ENCODE measurements around the gene ADARB2. TPM values are rescaled to one million over a fixed set of nuclear protein-coding genes. Genes with fewer than 3 reads are reported as not detected.

The ADARB2 gene
- total RNA-seq, 2 donors from 2014 or later, result 1.1 to 1.8 TPM

- TF ChIP-seq CTCF (conservative IDR thresholded peaks at IDR 0.05), result no peak
- Mint-ChIP-seq H3K4me1 (no peaks in the 10 kb centered on the region), H3K36me3 (ENCODE audit: low read depth) (no peaks in the 10 kb centered on the region), H3K27ac (no peak overlapping the region), H3K4me3 (no peak overlapping the region), H3K27me3 (ENCODE audit: insufficient read depth) (no peaks in the 10 kb centered on the region), H3K9me3 (no peaks in the 10 kb centered on the region)
- Histone ChIP-seq H3K27ac (ENCODE audit: low read depth, low read length) (no peak overlapping the region), H3K9me3 (ENCODE audit: control insufficient read depth, low read length) (no peaks in the 10 kb centered on the region), H3K4me1 (ENCODE audit: control insufficient read depth, insufficient read depth, low read length) (no peaks in the 10 kb centered on the region), H3K36me3 (ENCODE audit: control insufficient read depth, insufficient read depth, low read length) (no peaks in the 10 kb centered on the region), H3K4me3 (ENCODE audit: low read length) (no peak overlapping the region), H3K27me3 (ENCODE audit: control insufficient read depth, insufficient read depth, low read length, poor library complexity, severe bottlenecking) (no peaks in the 10 kb centered on the region), H3K9ac (ENCODE audit: extremely low read depth, low read length, poor library complexity, severe bottlenecking) (no peak overlapping the region)
- 69 to 83% methylated on average over 2 to 12 of the region's 13 CpGs for WGBS, 2 experiments (ENCODE audit: insufficient coverage in 1 of 2, insufficient read length in 1 of 2)
- DNase-seq, result no peak
Observed at GRCh38 chr10:1575481-1576244, 161.7 kb downstream of the ADARB2 start.

- DNase-seq, result no peak
- H3K27me3 ChIP-seq (ENCODE audit: control insufficient read depth, insufficient read depth, low read length, poor library complexity, severe bottlenecking), result no peaks in the 10 kb centered on the region
- H3K4me3 ChIP-seq (ENCODE audit: low read length), result no peak overlapping the region
- no peaks in the 10 kb centered on the region for H3K9me3 ChIP-seq (ENCODE audit: control insufficient read depth, low read length)
- H3K4me1 ChIP-seq (ENCODE audit: control insufficient read depth, insufficient read depth, low read length), result no peaks in the 10 kb centered on the region
- no peak for TF ChIP-seq CTCF (conservative IDR thresholded peaks at IDR 0.05)
- Mint-ChIP-seq H3K27ac (no peak overlapping the region), H3K4me1 (no peaks in the 10 kb centered on the region), H3K36me3 (ENCODE audit: low read depth) (no peaks in the 10 kb centered on the region), H3K27me3 (ENCODE audit: insufficient read depth) (no peaks in the 10 kb centered on the region), H3K4me3 (no peak overlapping the region), H3K9me3 (no peaks in the 10 kb centered on the region)
- H3K9ac ChIP-seq (ENCODE audit: extremely low read depth, low read length, poor library complexity, severe bottlenecking), result no peak overlapping the region
- no peaks in the 10 kb centered on the region for H3K36me3 ChIP-seq (ENCODE audit: control insufficient read depth, insufficient read depth, low read length)
- WGBS, 2 experiments (ENCODE audit: insufficient coverage in 1 of 2, insufficient read length in 1 of 2), result 87% methylated on average over 2 of the region's 2 CpGs; no CpG with 5 or more reads in 1 of the 2 experiments
- H3K27ac ChIP-seq (ENCODE audit: low read depth, low read length), result no peak overlapping the region
Observed at GRCh38 chr10:1574719-1575118, 162.6 kb downstream of the ADARB2 start.

DNA sequence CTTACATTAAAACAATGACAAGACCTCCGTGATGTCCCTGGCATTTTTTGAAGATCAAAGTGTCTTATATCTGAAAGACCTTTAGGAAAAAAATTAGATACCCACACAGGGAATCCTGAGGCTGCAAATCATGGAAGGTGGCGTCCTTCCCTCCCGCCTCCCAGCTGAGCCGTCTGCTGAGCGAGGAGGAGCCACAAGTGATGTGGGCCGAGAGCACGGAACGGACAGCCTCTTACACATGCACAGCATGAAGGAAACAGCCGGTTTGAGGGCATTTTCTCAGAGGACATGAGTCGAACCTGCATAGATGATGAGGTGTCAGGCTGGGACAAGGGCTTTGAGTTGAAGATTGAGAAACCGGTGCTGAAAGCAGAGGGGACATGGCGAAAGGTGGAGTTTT is 163.3 kb downstream of the ADARB2 start:
- Histone ChIP-seq H3K4me3 (ENCODE audit: low read length) (no peak overlapping the region), H3K27me3 (ENCODE audit: control insufficient read depth, insufficient read depth, low read length, poor library complexity, severe bottlenecking) (no peaks in the 10 kb centered on the region), H3K9me3 (ENCODE audit: control insufficient read depth, low read length) (no peaks in the 10 kb centered on the region), H3K27ac (ENCODE audit: low read depth, low read length) (no peak overlapping the region), H3K36me3 (ENCODE audit: control insufficient read depth, insufficient read depth, low read length) (no peaks in the 10 kb centered on the region), H3K9ac (ENCODE audit: extremely low read depth, low read length, poor library complexity, severe bottlenecking) (no peak overlapping the region), H3K4me1 (ENCODE audit: control insufficient read depth, insufficient read depth, low read length) (no peaks in the 10 kb centered on the region)
- TF ChIP-seq CTCF (conservative IDR thresholded peaks at IDR 0.05), result no peak
- Mint-ChIP-seq H3K36me3 (ENCODE audit: low read depth) (no peaks in the 10 kb centered on the region), H3K4me3 (no peak overlapping the region), H3K4me1 (no peaks in the 10 kb centered on the region), H3K27me3 (ENCODE audit: insufficient read depth) (no peaks in the 10 kb centered on the region), H3K27ac (no peak overlapping the region), H3K9me3 (no peaks in the 10 kb centered on the region)
- no peak for DNase-seq
- WGBS, 2 experiments (ENCODE audit: insufficient coverage in 1 of 2, insufficient read length in 1 of 2), result 90 to 93% methylated on average over 10 to 12 of the region's 12 CpGs
